A673 (cell line): ENCODE measurements around the gene ABCA13.

Experiments used
- CTCF ChIP-seq: fragments of 300-800, 200-600 bp; sonication (generic); conservative IDR thresholded peaks from 2 replicates; pipeline ENCODE4 v1.5.1; 2017; ENCODE audit warnings: low read depth, mild to moderate bottlenecking, antibody characterized with exemption, low read length, moderate library complexity, mixed read lengths
- EZH2 ChIP-seq: fragments of 200-600 bp; sonication (generic); IDR thresholded peaks from 2 replicates; pipeline ENCODE4 v1.6.1; 2017; ENCODE audit warnings: borderline replicate concordance, low read depth, mild to moderate bottlenecking, mixed read lengths, antibody characterized with exemption, low read length; ENCODE audit not compliant: poor library complexity, severe bottlenecking

DNA sequence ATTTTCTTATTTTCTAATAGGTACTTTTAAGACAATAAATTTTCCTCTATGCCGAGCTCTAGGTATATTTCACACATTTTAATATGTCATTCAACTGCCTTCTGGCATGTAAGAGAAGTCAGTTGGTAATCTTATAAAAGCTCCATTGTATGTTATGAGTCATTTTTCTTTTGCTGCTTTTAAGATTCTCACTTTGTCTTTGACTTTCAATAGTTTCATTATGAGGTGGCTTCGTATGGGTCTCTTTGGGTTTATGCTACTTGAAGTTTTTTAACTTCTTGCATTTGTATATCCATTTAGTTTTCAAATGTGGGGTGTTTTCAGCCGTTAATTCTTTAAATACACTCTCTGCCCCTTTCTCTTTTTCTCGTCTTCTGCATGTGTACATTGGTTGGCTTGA lies 80.5 kb downstream of the ABCA13 start:
- TF ChIP-seq CTCF, result no peak
- TF ChIP-seq EZH2, result no peak
